ENCODE results near the gene IGF2.
A peak's percentile ranks its signal among the peaks of the same experiment; 100 is the strongest.

IGF2 gene

DNA sequence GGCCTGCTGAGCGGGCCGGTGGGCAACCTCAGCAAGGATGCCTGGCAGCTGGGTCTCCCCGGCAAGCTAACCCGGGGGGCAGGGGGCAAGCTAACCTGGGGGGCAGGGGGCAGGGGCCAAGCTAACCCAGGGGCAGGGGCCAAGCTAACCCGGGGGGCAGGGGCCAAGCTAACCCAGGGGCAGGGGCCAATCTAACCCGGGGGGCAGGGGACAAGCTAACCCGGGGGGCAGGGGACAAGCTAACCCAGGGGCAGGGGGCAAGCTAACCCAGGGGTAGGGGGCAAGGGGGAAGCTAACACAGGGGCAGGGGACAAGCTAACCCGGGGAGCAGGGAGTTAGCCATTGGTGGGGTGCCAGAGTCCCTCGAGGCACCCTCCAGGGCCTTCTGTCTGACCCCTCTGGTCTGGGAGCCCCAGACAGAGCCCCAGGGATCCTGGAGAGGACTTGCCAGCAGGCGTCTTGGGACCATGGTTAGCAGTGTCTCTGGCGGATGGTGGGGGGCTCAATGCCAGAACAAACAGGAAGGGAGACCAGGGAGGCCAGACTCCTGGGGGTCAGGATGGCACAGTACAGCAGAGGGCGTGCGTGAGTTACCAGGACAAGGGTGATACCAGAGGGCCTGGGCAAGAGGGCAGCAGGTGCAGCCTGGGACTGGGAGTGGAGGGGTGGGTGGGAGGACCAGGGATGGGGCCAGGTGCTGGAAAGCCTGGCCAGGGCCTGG lies 16.1 kb downstream of the IGF2 start:
- no peak for DNase-seq

GRCh38 chr11:2122222-2122906 lies 16.8 kb downstream of the IGF2 start:
- DNase-seq, result no peak

- no peak for DNase-seq
Measured at GRCh38 chr11:2121227-2122130, 17.7 kb downstream of the IGF2 start.

GRCh38 chr11:2120359-2121100 lies 18.7 kb downstream of the IGF2 start:
- DNase-seq, result no peak

GRCh38 chr11:2118677-2119076 lies 20.5 kb downstream of the IGF2 start:
- DNase-seq, result no peak

DNA sequence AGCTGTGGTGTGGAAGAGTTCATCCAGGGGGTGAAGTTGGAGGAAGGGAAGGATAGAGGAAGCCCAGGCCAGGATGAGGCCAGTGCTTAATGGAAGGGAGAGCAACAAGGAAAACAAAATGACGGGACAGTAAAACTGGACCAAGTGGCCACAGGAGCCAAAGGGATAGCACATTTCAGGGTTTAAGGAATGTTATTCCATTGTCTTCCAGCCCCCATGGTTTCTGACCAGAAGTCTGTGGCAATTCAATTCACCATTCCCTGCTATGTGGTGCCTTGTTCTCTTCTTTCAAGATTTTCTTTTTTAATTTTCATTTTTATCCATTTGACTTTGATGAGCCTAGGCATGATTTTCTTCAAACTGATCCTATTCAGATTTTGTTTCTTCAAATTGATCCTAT lies 22.5 kb downstream of the IGF2 start:
- no peak for DNase-seq

GRCh38 chr11:2115308-2115707 lies 23.9 kb downstream of the IGF2 start:
- DNase-seq, result no peak

DNA sequence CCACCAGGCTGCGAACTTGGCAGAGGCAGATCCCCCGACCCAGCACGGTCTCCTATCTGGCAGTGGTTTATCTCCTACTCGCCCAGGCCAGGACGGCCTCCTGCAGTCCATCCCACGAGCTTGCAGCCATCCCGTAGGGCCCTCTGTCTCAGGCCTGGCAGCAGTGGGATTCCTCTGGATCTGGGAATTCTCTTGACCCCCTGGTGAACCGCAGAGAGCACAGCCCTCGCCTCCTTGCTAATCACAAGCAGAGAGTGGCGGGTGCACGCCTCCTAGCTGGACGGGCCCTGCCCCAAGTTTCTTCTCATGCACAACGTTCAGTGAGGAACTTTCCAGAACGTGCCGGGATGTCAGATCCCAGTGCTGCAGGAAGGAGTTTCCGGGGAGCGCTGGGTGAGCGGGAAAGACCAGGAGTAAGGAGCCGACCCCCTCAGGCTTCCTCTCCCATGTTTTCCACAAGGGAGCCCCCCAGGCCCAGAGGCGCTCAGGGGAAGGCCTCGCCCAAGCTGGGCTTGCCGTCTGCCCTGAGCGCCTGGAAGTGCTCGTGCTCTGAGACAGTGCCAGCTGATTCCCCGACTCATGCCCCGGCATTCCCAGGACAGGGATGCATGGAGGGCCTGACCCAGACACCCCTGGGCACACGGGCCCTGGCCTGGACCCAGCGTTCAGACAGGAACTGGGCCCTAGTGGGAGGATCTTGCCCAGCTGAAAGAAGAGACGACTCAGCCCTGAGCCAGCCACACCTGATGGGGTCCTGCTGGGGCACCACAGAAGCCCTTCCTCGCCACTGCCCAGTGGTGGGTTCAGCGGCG lies 24.6 kb downstream of the IGF2 start:
- no peak for DNase-seq

GRCh38 chr11:2113776-2114175 lies 25.4 kb downstream of the IGF2 start:
- DNase-seq, result no peak

DNA sequence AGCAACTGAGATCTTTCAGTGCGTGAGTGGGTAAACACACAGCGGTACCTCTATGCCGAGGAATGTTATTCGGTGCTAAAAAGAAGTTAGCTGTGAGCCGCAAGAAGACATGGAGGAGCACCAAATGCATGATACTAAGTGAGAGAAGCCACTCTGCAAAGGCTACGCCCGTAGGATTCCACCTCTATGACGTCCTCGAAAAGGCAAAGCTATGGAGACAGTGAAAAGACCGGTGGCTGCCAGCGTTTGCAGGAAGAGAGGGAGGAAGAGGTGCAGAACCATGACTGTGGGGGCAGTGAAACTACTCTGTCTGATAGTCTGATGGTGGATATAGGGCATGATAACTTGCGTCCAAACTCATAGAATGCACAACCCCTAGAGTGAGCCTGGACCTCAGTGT lies 28.7 kb downstream of the IGF2 start:
- DNase-seq, result no peak

- DNase-seq, result peak; percentile 71
Measured at GRCh38 chr11:2109541-2110019, 29.6 kb downstream of the IGF2 start.

DNA sequence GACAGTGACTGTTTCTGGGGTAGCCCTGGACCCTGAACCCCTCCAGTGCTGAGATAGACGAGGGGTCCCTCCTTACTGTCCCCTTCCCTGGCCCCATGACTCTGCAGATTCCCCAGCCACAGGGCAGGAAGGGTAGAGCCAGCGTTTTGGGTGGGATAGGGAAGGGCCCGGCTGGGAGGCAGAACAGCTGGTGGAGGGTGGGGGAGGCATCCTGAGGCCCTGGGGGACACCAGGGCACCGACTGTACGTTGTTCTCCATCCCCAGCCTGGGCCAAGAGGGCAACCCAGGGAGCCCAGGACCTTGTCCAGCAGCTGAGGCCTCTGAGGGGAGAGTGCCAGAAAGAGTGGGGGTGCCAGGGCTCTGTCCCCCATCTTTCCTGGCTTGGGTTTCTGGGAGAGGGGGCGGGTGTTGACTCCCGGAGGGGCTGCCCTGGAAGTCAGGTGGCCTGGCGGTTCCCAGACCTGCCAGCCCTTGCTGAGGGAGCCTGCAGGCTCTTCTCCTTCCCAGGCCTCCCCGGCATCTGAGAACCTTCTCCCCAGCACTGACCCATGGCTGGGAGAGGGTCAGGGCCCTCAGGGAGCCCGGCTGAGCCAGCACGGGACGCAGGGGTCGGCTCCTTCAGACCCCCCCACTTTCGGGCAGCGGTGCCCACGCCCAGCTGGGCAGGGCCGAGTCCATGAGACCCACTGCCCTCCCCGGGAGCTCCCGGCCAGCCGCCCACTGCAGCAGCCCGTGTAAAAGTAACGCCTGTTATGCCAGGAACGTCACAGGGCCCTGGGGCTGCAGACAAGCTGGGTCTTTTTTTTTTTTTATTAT lies 30.3 kb downstream of the IGF2 start:
- peak; percentile 63 for DNase-seq

GRCh38 chr11:2107941-2108630 lies 31.1 kb downstream of the IGF2 start:
- DNase-seq, result no peak

DNA sequence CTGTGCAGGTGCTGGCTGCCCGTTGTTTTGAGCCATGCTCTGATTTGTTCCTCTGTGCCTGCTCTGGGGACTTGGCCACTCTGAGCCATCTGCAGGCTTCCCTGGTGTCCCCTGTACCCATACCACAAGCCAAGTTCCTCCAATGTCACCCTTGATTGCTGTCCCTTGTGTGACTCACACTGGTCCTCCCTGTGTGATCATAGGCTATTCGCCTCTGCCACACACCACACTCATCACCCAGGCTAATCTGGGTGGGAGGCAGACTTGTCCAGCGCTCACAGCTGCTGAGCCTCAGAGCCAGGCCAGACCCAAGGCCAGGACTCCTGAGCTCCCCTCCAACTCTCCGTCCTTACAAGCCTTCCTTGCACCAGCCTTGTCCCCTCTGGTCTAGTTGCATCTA lies 31.7 kb downstream of the IGF2 start:
- DNase-seq, result no peak

DNA sequence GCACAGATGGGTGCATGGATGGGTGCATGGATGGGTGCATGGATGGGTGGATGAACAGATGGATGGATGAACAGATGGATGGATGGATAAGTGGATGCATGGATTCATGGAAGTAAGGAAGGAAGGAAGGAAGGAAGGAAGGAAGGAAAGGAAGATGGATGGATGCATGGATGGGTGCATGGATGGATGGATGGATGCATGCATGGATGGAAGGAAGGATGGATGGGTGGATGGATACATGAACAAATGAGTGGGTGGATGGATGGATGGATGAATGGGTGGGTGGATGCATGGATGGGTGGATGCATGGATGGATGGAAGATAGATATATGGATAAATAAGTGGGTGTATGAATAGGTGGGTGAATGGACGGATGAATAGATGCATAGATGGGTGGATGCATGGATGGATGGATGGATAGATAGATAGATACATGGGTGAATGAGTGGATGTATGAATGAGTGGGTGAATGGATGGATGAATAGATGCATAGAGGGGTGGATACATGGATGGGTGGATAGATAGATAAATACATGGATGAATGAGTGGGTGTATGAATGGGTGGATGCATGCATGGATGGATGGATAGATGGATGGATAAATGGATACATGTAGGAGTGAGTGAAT lies 32.5 kb downstream of the IGF2 start:
- no peak for DNase-seq

DNA sequence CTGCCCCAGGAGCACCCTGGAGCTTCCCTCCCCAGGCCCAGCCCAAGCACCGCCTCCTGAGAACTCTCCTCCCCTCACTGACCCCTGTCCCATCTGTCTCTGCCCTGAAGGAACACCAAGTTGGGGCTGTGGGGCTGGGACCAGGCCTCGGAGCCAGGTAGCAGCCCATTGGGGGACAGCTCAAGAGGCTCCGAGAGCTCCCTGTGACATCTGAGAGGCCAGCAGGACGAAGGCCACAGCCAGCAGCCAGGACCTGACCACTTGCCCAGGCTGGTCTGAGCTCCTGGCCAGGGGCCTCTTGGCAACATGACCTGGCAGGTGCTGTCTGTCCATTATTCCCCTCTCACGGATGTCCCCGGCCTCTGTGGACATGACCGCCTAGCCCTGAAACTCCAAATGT lies 33.7 kb downstream of the IGF2 start:
- DNase-seq, result no peak

- no peak for DNase-seq
Measured at GRCh38 chr11:2104524-2105440, 34.4 kb downstream of the IGF2 start.
